HG03139 (cell line): ENCODE measurements around the gene HCFC1R1.
"Not testable (repeated sequence)": the region's sequence is repeated elsewhere in the genome, so short reads cannot be mapped to it uniquely, and the experiment has no call there.

ENCODE experiments used
- ATAC-seq: cut with Tn5 transposase; IDR thresholded peaks from one replicate; pipeline ENCODE4 v1.9.1; 2021; ENCODE audit not compliant: unreplicated experiment

The HCFC1R1 gene, protein sequence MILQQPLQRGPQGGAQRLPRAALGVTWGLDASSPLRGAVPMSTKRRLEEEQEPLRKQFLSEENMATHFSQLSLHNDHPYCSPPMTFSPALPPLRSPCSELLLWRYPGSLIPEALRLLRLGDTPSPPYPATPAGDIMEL

DNA sequence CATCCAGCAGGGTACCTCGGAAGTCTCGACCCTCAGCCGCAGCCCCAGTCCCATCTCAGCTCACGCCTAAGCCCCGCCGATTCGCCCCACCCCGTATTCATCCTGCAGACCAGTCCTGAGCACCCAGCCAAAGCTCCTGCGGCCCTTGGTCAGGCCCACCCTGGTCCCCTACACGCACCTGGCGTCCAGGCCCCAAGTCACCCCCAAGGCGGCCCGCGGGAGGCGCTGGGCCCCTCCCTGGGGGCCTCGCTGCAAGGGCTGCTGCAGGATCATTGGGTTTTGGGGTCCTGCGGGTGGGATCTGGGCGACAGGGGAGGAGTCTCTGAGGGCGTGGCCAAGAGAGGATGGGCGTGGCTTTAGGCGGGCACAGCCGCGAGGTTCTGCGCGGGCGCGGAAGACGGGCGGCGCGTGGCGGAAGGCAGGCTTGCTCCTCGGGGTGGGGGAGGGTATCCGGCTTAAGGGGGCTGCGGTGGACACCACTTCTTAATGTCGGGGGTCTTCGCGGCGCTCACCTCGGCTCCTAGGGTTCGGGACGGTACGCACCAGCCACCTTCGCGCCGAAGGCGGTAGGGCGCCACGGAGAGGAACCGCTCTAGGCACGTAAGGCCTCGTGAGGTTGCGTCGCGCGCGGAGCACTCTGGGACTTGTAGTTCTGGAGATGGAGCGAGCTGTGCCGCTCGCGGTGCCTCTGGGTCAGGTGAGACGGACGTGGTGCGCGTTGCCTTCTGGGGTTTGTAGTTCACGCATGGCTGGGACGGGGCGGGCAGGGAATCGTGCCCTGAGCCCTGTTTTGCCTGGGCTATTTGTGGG lies at the start of gene HCFC1R1, which contains the start of gene THOC6:
HCFC1R1 (minus strand) TSS at position 274 of the 810 bp plus-strand sequence; CDS start at position 273, 1 bp downstream.
THOC6 (plus strand) TSS at position 367 of the 810 bp plus-strand sequence; CDS start at position 659, 292 bp downstream.
- peak; percentile 64 for ATAC-seq

DNA sequence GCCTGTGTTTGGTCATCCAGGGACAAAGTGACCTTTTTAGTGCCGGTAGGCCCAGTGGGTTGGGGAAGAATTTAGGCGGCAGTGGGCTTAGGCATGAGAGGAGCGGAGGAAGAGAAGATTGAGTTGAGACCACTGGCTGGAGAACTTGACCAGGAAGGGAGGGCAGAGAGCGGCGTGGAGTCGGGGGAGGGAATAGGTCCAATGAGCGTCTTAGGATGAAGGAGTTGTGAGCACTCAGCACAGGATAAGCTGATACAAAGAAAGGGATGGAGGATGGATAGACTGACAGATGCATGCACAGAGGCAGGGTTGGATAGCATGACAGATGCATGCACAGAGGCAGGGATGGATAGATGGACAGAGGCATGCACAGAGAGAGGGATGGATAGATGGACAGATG lies 49.7 kb upstream of the HCFC1R1 start:
- ATAC-seq, result no peak

DNA sequence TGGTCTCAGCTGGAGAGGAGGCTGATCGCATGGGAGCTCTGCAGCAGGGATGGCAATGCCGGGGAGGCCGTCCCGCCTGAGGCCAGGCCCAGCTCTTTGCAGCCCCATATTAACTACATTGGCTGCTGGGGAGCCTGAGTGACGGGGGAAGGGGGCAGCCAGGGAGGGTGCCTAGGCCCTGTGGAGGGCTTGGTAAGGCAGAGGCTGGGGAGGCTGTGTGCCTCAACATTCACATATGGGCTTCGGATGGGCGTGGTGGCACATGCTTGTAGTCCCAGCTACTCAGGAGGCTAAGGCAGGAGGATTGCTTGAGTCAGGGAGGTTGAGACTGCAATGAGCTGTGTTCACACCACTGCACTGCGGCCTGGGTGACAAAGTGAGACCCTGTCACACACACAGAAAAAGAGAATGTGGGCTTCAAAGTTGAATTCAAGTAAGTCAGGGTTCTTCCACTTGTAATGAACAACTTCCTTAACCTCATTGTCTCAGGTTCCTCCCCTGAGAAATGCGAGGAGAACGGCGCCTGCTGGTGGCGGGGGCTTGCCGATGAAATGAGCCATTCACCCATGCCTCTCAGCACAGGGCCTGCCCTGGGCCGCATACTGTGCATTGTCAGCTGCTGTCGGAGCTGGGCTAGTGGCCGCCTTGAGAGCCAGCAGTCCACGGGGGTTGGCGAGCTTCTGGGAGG lies 49.0 kb upstream of the HCFC1R1 start:
- ATAC-seq, result not testable (repeated sequence)

DNA sequence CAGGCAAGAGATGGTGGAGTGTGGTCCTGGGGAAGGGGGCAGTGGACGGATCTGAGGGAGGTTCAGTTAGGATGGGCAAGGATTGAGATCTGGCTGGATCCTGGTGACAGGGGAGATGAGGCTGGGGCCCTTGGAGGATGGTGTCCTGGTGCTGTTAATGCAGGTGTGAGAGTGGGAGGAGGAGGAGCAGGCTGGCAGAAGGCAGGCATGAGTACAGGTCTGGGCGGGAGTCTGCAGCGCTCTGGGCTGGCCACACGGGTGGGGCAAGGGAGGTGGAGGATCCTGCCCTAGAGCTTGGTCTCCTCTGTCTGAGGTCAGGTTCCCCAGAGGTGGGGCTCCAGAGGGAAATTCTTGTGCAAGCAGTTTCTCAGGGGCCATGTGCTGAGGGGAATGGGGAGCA lies 48.4 kb upstream of the HCFC1R1 start:
- not testable (repeated sequence) for ATAC-seq

DNA sequence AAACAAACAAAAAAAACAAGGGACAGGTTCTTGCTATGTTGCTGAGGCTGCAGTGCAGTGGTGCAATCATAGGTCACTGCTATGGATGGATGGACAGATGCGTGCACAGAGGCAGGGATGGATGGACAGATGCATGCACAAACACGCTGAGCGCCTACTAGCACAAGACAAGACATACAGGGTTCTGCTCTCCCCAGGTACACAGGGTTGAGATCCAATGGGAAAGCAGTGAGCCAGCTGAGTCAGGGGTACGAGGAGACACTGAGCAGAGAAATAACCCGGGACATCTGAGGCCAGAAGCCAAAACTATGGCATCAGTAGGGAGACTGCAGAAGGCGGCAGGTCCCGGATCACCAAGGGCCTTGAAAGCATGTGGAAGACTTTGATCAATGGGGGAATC lies 47.9 kb upstream of the HCFC1R1 start:
- ATAC-seq, result no peak

DNA sequence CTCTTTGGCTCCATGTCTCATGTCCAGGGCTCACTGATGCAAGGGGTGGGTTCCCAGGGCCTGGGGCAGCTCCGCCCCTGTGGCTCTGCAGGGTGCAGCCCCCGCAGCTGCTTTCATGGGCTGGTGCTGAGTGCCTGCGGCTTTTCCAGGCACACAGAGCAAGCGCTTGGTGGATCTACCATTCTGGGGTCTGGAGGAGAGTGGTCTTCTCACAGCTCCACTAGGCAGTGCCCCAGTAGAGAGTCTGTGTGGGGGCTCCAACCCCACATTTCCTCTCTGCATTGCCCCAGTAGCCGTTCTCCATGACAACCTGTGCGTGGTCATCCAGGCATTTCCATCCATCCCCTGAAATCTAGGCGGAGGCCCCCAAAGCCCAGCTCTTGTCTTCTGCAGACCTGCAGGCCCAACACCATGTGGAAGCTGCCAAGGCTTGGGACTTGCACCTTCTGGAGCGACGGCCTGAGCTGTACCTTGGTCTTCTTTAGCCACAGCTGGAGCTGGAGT lies 46.9 kb upstream of the HCFC1R1 start:
- ATAC-seq, result no peak

DNA sequence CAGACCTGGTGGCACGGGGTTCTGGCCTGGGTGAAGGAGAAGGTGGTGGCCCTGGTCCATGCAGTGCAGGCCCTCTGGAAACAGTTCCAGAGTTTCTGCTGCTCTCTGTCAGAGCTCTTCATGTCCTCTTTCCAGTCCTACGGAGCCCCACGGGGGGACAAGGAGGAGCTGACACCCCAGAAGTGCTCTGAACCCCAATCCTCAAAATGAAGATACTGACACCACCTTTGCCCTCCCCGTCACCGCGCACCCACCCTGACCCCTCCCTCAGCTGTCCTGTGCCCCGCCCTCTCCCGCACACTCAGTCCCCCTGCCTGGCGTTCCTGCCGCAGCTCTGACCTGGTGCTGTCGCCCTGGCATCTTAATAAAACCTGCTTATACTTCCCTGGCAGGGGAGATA lies 45.4 kb upstream of the HCFC1R1 start:
- not testable (repeated sequence) for ATAC-seq

DNA sequence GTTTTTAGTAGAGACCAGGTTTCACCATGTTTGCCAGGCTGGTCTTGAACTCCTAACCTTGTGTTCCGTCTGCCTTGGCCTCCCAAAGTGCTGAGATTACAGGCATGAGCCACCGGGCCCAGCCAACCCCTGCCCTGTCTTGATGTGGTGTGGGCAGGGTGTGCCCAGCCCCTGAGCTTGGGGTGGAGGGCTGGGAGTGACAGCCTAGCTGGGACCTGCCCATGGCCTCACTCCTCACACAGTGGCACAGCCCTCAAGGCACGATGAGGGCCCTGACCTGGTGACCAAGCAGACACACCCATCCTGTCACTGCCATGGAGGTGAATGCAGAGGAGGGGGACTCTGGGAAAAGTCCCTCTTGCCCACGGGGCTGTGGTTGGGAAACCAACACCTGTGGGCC lies 44.7 kb upstream of the HCFC1R1 start:
- ATAC-seq, result no peak

DNA sequence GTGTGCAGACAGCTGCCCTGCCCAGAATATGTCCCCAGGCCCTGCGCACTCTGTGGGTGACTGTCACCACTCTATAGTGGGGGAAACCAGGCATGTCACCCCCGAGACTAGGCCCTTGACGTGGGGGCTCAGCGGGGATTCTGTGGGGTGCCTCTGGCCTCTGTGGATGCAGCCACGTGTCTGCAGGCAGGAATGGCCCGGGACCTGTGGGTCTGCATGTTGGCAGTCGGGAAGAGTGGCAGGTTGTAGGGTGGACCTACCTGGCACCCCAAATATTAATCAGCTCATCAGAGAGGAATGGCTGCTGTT lies 42.7 kb upstream of the HCFC1R1 start:
- ATAC-seq, result no peak

DNA sequence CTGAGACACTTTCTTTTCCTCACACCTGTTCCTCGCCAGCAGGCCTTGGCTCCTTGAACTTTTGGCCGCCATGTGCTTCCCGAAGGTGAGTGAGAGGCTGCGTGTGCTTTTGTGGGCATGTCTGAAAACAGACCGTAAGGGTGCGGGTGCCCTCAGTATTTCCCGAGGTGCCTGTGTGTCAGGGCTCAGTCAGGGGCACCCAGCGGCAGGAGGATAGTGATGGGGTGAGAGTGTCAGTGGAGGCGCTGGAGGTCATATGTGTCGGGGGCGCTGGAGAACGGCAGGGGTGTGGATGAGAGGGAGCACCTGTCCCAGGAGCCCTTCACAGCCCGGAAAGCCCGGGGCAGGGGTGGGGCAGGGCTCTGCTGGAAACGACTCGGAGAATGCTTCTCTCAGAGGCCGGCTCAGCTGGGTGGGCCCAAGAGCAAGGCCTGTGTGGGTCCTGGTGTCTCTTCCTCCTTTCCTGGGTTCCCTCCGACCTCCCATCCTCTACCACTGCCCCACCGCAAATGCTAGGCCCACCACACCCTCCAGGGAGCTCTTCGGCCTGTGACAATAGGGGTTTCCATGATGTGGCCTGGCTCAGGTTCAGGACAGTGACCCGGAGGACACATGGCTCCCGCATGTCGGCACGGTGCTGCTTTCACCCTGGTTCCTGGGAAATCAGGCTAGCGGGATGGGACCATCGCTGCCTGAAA lies 42.1 kb upstream of the HCFC1R1 start:
- no peak for ATAC-seq

DNA sequence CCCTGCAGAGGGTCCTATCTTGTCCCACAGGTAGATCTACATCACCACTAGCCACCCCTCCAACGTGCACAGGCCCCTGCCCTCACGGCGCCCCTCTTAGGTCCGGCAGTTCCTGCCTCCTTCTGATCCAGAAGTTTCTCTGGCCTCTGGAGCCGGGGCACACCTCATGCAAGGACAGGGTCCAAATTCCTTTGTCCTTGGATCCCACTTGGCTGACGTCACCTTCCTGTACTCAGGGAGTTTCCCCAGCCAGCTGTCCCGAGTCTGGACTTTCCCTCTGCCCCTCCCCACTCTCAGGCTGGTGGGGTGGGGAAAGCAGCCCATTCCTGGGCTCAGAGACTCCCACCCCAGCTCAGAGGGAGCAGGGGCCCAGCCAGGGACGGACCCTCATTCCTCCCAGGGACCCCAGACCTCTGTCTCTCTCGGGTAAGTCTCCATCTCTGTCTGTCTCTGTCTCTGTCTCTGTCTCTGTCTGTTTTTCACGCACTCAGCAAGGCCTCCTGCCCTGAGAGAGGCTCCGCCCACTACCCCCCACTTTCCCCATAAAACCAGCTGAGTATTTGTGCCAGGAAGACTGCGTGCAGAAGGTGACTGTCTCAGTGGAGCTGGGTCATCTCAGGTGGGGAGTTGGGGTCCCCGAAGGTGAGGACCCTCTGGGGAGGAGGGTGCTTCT lies 41.5 kb upstream of the HCFC1R1 start, which contains the start of gene IL32:
IL32 (plus strand) TSS at position 572 of the 673 bp plus-strand sequence. CDS start 172 bp downstream, outside the sequence.
- ATAC-seq, result no peak

DNA sequence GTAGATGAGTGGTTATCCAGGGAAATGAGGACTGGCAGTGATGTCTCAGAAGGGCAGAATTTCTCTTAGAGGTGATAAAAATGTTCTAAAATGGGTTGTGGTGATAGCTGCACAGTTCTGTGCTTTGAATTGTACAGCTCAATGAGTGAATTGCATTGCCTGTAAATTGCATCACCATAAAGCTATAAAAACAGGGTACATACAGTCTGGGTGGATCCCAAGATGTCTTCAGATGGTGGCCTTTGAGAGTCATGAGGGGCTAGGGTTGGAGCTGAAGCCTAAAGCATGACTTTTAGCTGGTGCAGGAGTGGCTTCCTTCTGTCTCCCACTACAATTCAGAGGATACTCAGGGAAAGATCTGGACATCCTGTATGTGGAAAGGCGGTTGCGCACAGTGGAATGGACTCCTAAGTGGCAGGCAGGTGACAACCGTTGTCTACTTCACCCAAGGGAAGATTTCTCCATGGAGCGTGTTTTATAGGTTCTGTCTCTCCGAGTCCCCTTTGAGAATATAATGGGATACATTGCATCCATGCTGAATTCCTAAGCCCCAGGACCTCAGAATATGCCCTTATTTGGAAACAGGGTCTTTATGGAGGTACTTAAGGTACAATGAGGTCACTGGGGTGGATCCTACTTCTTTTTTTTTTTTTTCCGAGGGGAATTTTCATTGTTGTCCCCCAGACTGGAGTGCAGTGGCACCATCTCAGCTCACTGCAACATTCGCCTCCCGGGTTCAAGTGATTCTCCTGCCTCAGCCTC lies 40.1 kb upstream of the HCFC1R1 start:
- ATAC-seq, result no peak

DNA sequence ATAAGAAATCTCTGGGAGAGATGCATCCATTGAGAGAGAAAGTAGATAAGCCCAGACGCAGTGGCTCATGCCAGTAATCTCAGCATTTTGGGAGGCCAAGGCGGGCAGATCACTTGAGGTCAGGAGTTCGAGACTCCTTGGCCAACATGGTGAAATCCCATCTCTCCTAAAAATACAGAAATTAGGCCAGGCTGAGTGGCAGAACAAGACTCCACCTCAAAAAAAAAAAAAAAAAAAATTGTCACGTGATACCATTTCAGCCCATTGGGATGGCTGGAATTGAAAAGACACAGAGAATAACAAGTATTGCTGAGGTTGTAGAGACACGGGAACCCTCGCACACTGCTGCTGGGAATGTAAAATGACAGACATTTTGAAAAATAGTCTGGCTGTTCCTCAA lies 38.8 kb upstream of the HCFC1R1 start:
- no peak for ATAC-seq

DNA sequence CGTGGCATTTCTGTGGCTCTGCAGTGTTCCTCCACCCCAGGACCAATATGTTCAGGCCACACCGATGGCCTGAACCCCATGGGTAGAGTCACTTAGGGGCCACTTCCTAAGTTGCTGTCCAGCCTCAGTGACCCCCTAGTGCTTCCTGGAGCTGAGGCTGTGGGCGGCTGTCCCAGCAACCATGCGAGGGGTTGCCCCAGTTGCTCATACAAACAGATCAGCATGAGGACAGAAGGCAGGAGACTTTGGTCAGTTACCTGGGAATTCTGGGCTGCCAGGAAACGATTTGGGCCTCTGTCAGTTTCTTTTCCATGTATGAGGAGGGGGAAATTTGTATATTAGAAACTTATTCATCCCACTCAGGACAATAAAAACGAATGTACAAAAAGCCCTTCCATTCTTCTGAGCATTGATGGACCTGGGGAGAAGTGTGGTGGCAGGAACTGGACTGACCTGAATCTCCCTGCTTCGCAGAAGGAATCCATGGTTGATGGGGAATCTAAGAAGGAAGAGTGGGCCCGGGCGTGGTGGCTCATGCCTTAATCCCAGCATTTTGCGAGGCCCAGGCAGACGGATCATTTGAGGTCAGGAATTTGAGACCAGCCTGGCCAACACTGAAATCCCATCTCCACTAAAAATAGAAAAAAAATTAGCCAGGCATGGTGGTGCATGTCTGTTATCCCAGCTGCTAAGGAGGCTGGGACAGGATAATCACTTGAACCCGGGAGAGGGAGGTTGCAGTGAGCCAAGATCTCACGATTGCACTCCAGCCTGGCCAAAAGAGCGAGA lies 36.8 kb upstream of the HCFC1R1 start:
- no peak for ATAC-seq

DNA sequence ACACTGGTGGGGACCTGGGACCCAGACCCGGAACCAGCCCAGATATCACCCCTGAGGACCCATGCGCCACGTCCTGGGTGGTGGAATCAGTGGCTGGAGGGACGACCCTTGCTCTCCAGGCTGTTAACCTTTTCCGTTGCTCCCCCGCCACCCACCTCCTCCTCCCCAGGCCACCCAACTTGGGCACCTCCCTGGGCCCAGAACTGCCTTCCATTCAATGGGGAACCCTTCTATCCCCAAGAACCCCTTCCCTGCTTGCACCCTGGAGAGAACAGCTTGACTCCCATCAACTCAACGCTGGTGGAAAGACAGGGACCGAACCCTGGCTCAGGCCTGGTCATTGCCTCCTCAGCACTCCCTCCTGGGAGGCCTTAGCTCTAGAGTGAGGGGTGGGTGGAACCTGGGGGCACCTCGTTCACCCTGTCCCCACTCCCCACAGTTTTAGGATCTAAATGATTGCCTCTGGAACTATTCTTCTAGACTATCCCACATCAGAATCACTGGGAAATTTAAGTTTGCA lies 36.0 kb upstream of the HCFC1R1 start:
- ATAC-seq, result no peak

DNA sequence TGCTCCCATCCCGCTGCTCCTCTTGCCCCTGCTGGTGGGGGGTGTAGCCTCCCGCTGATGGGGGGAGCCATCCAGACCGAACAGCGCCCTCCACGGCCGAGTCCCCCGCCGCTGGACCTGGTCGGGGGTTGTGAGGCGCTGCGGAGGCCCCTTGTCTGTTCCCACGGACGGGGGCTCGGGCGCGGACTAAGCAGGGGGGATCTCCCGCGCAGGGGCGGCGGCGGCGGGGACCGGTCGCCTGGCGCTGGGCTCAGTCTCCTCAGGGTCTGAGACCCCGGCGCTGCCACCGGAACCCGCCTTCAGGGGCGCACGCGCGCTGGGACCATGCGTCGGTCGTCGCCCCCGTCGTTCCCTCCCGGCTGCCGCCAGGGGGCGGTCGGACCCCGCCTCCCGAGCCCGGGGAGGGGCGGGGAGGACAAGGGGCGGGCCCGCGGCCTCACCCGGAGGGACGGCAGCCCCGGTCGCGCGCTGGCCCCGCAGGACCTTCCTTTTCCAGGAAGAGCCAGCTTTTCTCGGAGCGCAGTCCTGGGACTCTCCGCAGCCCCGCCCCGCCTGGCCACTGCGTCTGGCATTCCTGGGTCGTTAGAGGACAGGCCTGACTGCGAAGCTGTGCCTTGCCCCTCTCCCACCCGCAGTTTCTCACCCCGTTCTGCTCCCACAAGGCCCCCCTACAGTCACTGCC lies 35.4 kb upstream of the HCFC1R1 start:
- peak; percentile 72 for ATAC-seq

DNA sequence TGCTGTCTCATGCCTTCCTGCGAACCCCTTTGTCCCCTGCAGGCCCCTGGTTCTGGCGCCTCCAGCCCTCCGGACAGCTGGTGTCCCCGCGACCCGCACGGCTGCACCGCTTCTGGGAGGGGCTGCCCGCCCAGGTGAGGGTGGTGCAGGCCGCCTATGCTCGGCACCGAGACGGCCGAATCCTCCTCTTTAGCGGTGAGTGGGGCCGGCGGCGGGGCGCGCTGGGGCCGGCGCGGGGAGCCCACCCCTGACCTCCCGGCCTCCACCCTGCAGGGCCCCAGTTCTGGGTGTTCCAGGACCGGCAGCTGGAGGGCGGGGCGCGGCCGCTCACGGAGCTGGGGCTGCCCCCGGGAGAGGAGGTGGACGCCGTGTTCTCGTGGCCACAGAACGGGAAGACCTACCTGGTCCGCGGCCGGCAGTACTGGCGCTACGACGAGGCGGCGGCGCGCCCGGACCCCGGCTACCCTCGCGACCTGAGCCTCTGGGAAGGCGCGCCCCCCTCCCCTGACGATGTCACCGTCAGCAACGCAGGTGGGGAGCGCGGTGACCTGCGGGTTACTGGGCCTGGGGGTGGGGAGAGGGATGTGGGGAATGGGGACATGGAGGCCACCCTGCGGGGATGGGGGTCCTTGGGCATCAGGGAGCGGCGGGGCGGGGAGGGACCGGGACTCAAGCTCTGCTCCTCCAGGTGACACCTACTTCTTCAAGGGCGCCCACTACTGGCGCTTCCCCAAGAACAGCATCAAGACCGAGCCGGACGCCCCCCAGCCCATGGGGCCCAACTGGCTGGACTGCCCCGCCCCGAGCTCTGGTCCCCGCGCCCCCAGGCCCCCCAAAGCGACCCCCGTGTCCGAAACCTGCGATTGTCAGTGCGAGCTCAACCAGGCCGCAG lies 34.6 kb upstream of the HCFC1R1 start:
- ATAC-seq, result no peak
